ENCODE measurements around the gene SCYL3.
"Not testable (repeated sequence)": the region's sequence is repeated elsewhere in the genome, so short reads cannot be mapped to it uniquely, and the experiment has no call there.

- TF ChIP-seq POLR2A (IDR thresholded peaks at IDR 0.05), result not testable (repeated sequence)
- TF ChIP-seq, protein P1, sequence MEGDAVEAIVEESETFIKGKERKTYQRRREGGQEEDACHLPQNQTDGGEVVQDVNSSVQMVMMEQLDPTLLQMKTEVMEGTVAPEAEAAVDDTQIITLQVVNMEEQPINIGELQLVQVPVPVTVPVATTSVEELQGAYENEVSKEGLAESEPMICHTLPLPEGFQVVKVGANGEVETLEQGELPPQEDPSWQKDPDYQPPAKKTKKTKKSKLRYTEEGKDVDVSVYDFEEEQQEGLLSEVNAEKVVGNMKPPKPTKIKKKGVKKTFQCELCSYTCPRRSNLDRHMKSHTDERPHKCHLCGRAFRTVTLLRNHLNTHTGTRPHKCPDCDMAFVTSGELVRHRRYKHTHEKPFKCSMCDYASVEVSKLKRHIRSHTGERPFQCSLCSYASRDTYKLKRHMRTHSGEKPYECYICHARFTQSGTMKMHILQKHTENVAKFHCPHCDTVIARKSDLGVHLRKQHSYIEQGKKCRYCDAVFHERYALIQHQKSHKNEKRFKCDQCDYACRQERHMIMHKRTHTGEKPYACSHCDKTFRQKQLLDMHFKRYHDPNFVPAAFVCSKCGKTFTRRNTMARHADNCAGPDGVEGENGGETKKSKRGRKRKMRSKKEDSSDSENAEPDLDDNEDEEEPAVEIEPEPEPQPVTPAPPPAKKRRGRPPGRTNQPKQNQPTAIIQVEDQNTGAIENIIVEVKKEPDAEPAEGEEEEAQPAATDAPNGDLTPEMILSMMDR (IDR thresholded peaks at IDR 0.05), result not testable (repeated sequence)
These were observed 21.7 kb downstream of the SCYL3 start for GRCh38 chr1:169871988-169872387.

Data from right lobe of liver (tissue), 4 donors.